K562 (cell line): Measurements from ENCODE around the gene TMPO. TPM values are rescaled to one million over a fixed set of nuclear protein-coding genes. Genes with fewer than 3 reads are reported as not detected.

Experiments used
- CEBPG ChIP-seq, 3 experiments: fragments of 200-800 bp in 1 of 3; sonication (Bioruptor generic) in 1 of 3; sonication (generic) in 1 of 3; formaldehyde crosslinking in 1 of 3; IDR thresholded peaks in 2 of 3; conservative IDR thresholded peaks in 1 of 3; 2 replicates each; pipeline versions ENCODE4 v1.6.1 to v1.8.0; 2016 to 2022; ENCODE audit warnings: missing compliant biosample characterization in 2 of 3, missing genetic modification characterization in 2 of 3, mild to moderate bottlenecking in 1 of 3, missing genetic modification reagents in 1 of 3
- CREB5 ChIP-seq: fragments of 250-450 bp; sonication (Bioruptor Pico); IDR thresholded peaks from 2 replicates; pipeline ENCODE4 v1.5.0; 2020; ENCODE audit warnings: mild to moderate bottlenecking
- EP300 ChIP-seq: IDR thresholded peaks from 2 replicates; pipeline ENCODE4 v1.6.1; 2012; ENCODE audit warnings: low read length, improper control_type of control experiment
- FOS ChIP-seq: IDR thresholded peaks from 3 replicates; pipeline ENCODE4 v1.6.1; 2011; ENCODE audit not compliant: insufficient read length; ENCODE audit errors: extremely low read depth
- GTF2B ChIP-seq: IDR thresholded peaks from 2 replicates; pipeline ENCODE4 v1.6.1; 2011; ENCODE audit not compliant: insufficient read length; ENCODE audit errors: extremely low read depth
- HINFP ChIP-seq: fragments of 450-650 bp; conservative IDR thresholded peaks from 2 replicates; pipeline ENCODE4 v1.6.1; 2016; ENCODE audit warnings: missing genetic modification characterization, low read depth, mild to moderate bottlenecking, control low read depth, missing compliant biosample characterization
- LARP7 ChIP-seq: fragments of 450-650 bp; IDR thresholded peaks from 2 replicates; pipeline ENCODE4 v1.6.1; 2016
- MCM2 ChIP-seq: fragments of 450-650 bp; IDR thresholded peaks from 2 replicates; pipeline ENCODE4 v1.6.1; 2017; ENCODE audit warnings: low read depth, mild to moderate bottlenecking
- NFATC3 ChIP-seq: fragments of 450-650 bp; IDR thresholded peaks from 2 replicates; pipeline ENCODE4 v1.6.1; 2017; ENCODE audit warnings: mild to moderate bottlenecking
- NR2F6 ChIP-seq: fragments of 450-650 bp; formaldehyde crosslinking; IDR thresholded peaks from 2 replicates; pipeline ENCODE4 v1.4.0; 2020; ENCODE audit warnings: mild to moderate bottlenecking
- POLR3A ChIP-seq: IDR thresholded peaks from 2 replicates; pipeline ENCODE4 v1.6.1; 2011; ENCODE audit warnings: borderline replicate concordance, mild to moderate bottlenecking, moderate library complexity; ENCODE audit not compliant: insufficient read length, insufficient read depth; ENCODE audit errors: extremely low read depth
- PTRF ChIP-seq: fragments of 450-650 bp; IDR thresholded peaks from 2 replicates; pipeline ENCODE4 v1.6.1; 2016; ENCODE audit warnings: mild to moderate bottlenecking, missing genetic modification characterization, missing compliant biosample characterization
- RAD51 ChIP-seq: fragments of 450-650 bp; IDR thresholded peaks from 2 replicates; pipeline ENCODE4 v1.7.1; 2016; ENCODE audit warnings: low read depth, mild to moderate bottlenecking, borderline replicate concordance
- RBBP5 ChIP-seq: fragments of 200-600 bp; sonication (generic); IDR thresholded peaks from 2 replicates; pipeline ENCODE4 v1.6.1; 2012; ENCODE audit warnings: borderline replicate concordance, mild to moderate bottlenecking, low read length, control low read depth, inconsistent platforms; ENCODE audit not compliant: insufficient read depth, poor library complexity, severe bottlenecking
- RBM25 ChIP-seq: fragments of 200-400 bp; formaldehyde crosslinking; IDR thresholded peaks from 2 replicates; pipeline ENCODE4 v1.6.1; 2018; ENCODE audit warnings: low read length, low read depth, moderate library complexity; ENCODE audit not compliant: severe bottlenecking
- SMAD2 ChIP-seq: fragments of 150-350 bp; IDR thresholded peaks from 2 replicates; pipeline ENCODE4 v1.6.1; 2014; ENCODE audit warnings: low read depth, mild to moderate bottlenecking, low read length
- ZBTB17 ChIP-seq: fragments of 450-650 bp; formaldehyde crosslinking; IDR thresholded peaks from 2 replicates; pipeline ENCODE4 v1.4.0; 2020; ENCODE audit warnings: mild to moderate bottlenecking
- ZBTB49 ChIP-seq: sonication (generic); formaldehyde crosslinking; IDR thresholded peaks from 2 replicates; pipeline ENCODE4 v1.8.0; 2022; ENCODE audit warnings: missing genetic modification reagents, mild to moderate bottlenecking, borderline replicate concordance
- ZNF12 ChIP-seq: sonication (generic); formaldehyde crosslinking; IDR thresholded peaks from 2 replicates; pipeline ENCODE4 v1.4.0; 2020; ENCODE audit warnings: mild to moderate bottlenecking, missing genetic modification reagents
- polyA plus RNA-seq, 8 experiments: library from polyadenylated mRNA; depleted of rRNA in 4 of 8; stranded (reverse) in 5 of 8; unstranded in 3 of 8; fragments of >200 nt; fragmentation: Nextera tagmentation in 2 of 8; fragmentation: Illumina TruSeq in 1 of 8; extraction: Ambion mirVana in 2 of 8; extraction: Trizol in 1 of 8; gene quantifications; 2 replicates each; pipeline versions ENCODE4 v1.2.1 to v1.2.3, GENCODE V29; 2011 to 2014; ENCODE audit warnings: inconsistent platforms in 1 of 8, missing spikeins in 1 of 8
- total RNA-seq, 7 experiments: library from RNA; depleted of rRNA in 6 of 7; stranded (reverse); fragments of >200 nt in 6 of 7; fragmentation: Illumina TruSeq in 2 of 7; extraction: Trizol in 2 of 7; gene quantifications; 2 replicates each; pipeline versions ENCODE4 v1.2.1 to v1.2.3, GENCODE V29; 2011 to 2021; ENCODE audit warnings: low replicate concordance in 1 of 7

The TMPO gene
- total and polyA plus RNA-seq, 9 of the 15 experiments (the other 6 are each of a cell fraction or from before 2014, with no cell fraction given) = 62.1 to 263 (median 182) TPM

- no peak for TF ChIP-seq HINFP (tag)
- TF ChIP-seq CREB5 = no peak
- peak; percentile 37; the same call in 1 of the 2 replicates for TF ChIP-seq EP300
- no peak for TF ChIP-seq NR2F6
- no peak for TF ChIP-seq SMAD2
- TF ChIP-seq ZNF12 (CRISPR knock-in tag) = no peak
- TF ChIP-seq RBBP5 = peak; percentile 85
- TF ChIP-seq CEBPG (CRISPR knock-in tag; IDR thresholded peaks at IDR 0.05) = no peak
- TF ChIP-seq CEBPG (tag; conservative IDR thresholded peaks at IDR 0.05 in 1 of 2, IDR thresholded peaks at IDR 0.05 in 1 of 2) = no peak
- no peak for TF ChIP-seq PTRF
- TF ChIP-seq ZBTB17 (CRISPR knock-in tag) = no peak
- TF ChIP-seq GTF2B = peak; percentile 57
- no peak for TF ChIP-seq LARP7
- TF ChIP-seq RBM25 = peak; percentile 78
- peak; percentile 69 for TF ChIP-seq FOS
- no peak for TF ChIP-seq NFATC3
- no peak for TF ChIP-seq ZBTB49
- no peak for TF ChIP-seq MCM2
- TF ChIP-seq RAD51 = no peak
- no peak for TF ChIP-seq POLR3A
Observed at GRCh38 chr12:98593351-98594049, 78.1 kb downstream of the TMPO start, which contains the start of gene SLC25A3 (continued).
